Measurements from ENCODE around the gene ATP6V0D1.

- TF ChIP-seq, protein P1, sequence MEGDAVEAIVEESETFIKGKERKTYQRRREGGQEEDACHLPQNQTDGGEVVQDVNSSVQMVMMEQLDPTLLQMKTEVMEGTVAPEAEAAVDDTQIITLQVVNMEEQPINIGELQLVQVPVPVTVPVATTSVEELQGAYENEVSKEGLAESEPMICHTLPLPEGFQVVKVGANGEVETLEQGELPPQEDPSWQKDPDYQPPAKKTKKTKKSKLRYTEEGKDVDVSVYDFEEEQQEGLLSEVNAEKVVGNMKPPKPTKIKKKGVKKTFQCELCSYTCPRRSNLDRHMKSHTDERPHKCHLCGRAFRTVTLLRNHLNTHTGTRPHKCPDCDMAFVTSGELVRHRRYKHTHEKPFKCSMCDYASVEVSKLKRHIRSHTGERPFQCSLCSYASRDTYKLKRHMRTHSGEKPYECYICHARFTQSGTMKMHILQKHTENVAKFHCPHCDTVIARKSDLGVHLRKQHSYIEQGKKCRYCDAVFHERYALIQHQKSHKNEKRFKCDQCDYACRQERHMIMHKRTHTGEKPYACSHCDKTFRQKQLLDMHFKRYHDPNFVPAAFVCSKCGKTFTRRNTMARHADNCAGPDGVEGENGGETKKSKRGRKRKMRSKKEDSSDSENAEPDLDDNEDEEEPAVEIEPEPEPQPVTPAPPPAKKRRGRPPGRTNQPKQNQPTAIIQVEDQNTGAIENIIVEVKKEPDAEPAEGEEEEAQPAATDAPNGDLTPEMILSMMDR (conservative IDR thresholded peaks at IDR 0.05), result no peak
- TF ChIP-seq ZFX (IDR thresholded peaks at IDR 0.05), result no peak
Measured at GRCh38 chr16:67430504-67430976, 50.4 kb downstream of the ATP6V0D1 start.
